Adipose tissue (tissue), 3 donors: ENCODE results near the gene NEK11. TPM values are rescaled to one million over a fixed set of nuclear protein-coding genes. Genes with fewer than 3 reads are reported as not detected.
"Not testable (repeated sequence)": the region's sequence is repeated elsewhere in the genome, so short reads cannot be mapped to it uniquely, and the experiment has no call there.

Experiments used
- H3K27ac ChIP-seq: one replicate; pipeline ENCODE4 v1.5.1; 2013; ENCODE audit warnings: low read depth, low read length
- WGBS, 3 donors: extraction: QIAGEN DNeasy Blood & Tissue Kit; methylation state at CpG; one replicate each; pipeline ENCODE4 v1.1.7; 2013; 5-methylcytosine and 5-hydroxymethylcytosine counted together
- polyA plus RNA-seq, 3 donors: library from polyadenylated mRNA; stranded (reverse); fragments of 200-250 nt; gene quantifications; one replicate each; pipeline ENCODE4 v1.2.3, GENCODE V29; 2013
- donor health status: healthy with polysubstance abuse.
- donor health status: Bipolar disorder and iron deficiency.
- donor health status: healthy.

NEK11 gene
- polyA plus RNA-seq, 3 donors: 1.8 to 3.3 (median 2.6) TPM

DNA sequence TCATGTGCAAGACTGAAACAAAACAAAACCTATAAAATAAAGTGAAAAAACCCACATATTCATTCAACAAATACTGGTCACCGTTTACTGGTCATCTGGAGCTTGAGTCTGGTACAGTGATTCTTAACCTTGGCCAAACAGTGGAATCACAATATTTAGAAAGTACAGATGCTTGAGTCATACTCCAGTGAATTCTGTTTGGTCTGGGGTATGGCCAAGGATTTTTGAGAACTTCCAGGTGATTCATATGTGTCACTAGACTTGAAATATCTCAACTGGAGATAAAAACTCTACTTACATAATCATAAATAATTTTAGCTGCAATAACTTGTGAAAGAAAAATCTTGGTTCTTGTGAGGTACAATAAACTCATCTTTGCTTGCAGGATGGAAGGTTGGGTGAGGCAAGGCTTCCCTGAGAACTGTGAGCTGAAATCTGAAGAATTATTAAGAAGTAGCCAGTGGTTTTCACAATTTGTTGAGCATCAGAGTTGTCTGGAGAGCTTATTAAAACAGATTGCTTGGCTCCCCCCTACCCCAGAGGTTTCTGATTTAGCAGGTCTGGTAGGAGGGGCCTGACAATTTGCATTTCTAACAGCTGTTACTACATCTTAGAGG is 9.6 kb downstream of the NEK11 start:
- H3K27ac ChIP-seq: no peak overlapping the region
- WGBS, 3 donors: 45 to 73% (median 71%) methylated on average over 1 of the region's 1 CpG

DNA sequence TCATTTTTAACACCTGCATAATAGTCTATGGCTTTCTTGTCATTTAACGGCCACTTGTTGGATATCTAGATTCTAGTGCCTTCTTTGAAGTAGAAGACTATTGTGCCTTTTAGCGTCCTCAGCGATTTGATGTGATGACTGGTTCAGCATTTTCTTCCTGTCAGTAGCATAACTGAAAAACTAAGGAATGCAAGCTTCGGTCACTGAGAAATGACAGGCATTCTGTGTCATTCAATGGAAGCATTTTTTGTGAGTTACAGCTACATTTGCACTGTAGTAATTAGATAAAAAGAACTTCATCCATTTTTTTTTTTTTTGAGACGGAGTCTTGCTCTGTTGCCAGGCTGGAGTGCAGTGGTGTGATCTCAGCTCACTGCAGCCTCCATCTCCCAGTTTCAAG is 10.3 kb downstream of the NEK11 start:
- 88 to 91% (median 91%) methylated on average over 5 of the region's 5 CpGs for WGBS, 3 donors

GRCh38 chr3:131038326-131038725 is 11.6 kb downstream of the NEK11 start:
- H3K27ac ChIP-seq: no peak overlapping the region
- 53 to 79% (median 76%) methylated on average over 2 of the region's 2 CpGs for WGBS, 3 donors

More for the DNA sequence above, 10.3 kb downstream of the NEK11 start:
- H3K27ac ChIP-seq: no peak overlapping the region

DNA sequence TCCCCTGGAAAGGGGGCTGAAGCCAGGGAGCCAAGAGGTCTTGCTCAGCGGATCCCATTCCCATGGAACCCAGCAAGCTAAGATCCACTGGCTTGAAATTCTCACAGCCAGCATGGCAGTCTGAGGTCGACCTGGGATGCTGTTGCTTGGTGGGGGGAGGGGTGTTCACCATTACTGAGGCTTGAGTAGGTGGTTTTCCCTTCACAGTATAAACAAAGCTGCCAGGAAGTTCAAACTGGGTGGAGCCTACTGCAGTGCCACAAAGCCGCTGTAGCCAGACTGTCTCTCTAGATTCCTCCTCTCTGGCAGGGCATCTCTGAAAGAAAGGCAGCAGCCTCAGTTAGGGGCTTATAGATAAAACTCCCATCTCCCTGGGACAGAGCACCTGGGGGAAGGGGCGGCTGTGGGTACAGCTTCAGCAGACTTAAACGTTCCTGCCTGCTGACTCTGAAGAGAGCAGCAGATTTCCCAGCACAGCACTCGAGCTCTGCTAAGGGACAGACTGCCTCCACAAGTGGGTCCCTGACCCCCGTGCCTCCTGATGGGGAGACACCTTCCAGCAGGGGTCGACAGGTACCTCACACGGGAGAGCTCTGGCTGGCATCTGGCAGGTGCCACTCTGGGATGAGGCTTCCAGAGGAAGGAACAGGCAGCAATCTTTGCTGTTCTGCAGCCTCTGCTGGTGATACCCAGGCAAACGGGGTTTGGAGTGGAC is 15.8 kb downstream of the NEK11 start:
- 74 to 82% (median 78%) methylated on average over 10 of the region's 10 CpGs for WGBS, 3 donors

DNA sequence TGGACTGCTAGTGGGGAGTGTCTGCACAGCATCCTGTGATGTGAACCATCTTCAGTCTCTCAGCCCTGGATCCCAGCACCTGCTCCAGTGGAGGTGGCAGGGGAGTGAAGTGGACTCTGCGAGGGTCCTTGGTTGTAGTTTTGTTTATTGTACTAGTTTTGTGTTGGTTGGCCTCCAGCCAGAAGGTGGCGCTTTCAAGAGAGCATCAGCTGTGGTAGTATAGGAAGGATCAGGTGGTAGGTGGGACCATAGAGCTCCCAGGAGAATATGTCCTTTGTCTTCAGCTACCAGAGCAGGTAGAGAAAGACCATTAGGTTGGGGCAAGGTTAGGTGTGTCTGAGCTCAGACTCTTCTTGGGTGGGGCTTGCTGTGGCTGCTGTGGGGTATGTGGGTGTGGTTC is 20.9 kb downstream of the NEK11 start:
- 98 to 100% (median 99%) methylated on average over 2 of the region's 2 CpGs for WGBS, 3 donors
- no peak overlapping the region for H3K27ac ChIP-seq

More for the DNA sequence above, 15.8 kb downstream of the NEK11 start:
- not testable (repeated sequence) for H3K27ac ChIP-seq

- 75 to 87% (median 79%) methylated on average over 7 of the region's 7 CpGs for WGBS, 3 donors
- H3K27ac ChIP-seq: no peak overlapping the region
Measured at GRCh38 chr3:131048030-131048429, 21.4 kb downstream of the NEK11 start.

DNA sequence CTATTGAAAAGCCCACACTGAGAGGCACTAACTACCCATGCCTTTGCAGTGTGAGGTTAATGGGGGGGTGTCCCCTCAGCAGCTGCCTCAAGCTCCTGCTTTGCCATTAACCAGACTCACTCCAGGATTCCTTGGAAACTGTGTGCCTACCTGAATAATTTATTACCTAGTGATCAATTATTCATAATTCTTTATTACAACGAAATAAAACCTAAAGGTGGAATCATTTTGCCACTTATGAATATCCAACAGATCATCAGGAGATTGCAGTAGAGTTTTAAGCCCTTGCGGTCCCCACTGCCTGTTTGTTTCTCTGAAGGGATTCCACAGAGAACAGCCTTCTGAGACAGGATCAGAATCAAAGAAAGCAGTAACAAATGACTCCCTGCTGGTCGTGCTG is 23.3 kb downstream of the NEK11 start:
- no peak overlapping the region for H3K27ac ChIP-seq
- WGBS, 3 donors: 60 to 79% (median 75%) methylated on average over 3 of the region's 3 CpGs

DNA sequence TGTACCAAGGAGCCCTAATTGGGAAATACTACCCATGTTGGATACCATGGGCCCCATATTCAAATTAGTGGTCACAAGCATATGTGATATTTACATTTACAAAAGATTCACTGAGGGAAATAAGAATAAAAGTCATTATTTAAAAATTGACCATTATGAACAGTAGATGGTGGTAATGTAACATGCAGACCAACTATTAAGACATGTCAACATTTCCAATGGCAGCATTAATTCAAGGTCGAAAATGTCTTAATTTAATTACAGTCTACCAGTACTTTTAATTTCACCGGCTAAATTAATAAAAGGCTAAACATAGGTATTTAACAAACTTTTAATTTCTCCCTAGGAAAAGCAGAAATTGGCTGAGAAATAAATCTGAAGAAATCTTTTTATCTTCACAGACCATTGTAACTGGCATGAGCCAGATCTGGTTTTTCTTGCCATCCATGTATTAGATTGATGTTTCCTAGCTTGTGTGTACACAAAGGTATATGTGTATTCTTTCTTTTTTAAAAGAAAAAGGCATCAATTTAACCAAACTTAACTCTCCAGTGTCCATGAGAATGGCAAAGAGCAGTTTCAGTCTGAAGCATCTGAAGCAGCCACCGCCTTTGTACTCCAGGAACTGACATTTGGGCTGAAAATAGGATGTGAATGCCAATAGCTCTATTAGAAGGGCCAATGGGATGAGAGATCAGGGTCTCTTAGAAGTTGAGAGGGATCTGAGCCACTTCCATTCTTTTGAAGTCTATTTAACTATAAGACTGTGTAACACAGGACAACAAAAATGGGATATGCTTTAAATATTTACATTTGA is 26.6 kb downstream of the NEK11 start:
- WGBS, 3 donors: 77 to 88% (median 81%) methylated on average over 3 of the region's 3 CpGs
- H3K27ac ChIP-seq: no peak overlapping the region

- H3K27ac ChIP-seq: no peak overlapping the region
Measured at GRCh38 chr3:131067983-131068382, 41.3 kb downstream of the NEK11 start.

GRCh38 chr3:131072099-131072559 is 45.5 kb downstream of the NEK11 start:
- H3K27ac ChIP-seq: no peak overlapping the region
- WGBS, 3 donors: 56 to 60% (median 59%) methylated on average over 2 of the region's 2 CpGs

GRCh38 chr3:131072845-131073244 is 46.2 kb downstream of the NEK11 start:
- WGBS, 3 donors: 49 to 64% (median 53%) methylated on average over 2 of the region's 2 CpGs

DNA sequence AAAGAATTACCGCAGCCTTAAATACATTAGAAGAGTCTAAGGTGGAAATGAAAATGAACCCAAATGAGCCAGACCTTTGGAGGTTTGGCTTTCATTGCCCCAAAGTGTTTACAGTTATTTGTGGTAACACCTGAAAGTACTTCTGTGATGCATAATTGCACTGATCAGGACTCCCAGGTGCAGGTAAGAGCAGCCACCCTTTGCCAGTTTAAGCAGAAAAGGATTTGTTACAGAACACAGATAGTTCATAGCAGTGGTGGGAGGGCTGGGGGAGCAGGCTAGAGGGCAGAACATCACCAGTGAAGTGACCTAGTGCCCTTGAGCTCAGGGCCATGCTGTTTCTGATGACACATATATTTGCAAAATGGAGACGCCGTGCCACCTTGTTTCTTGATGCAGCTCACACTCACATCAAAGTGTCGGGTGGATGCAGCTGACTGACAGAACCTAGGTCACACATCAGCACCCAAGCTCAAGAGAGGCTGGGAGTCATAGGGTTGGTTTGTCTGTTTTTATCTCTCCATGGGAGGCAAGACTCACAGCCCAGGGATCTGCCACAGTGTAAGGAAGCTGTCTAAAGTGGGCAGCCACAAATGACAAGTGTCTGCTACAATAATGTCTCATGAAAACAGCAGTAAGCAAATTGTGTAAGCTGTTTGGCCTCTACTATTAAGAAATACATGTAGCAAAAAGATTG is 49.1 kb downstream of the NEK11 start:
- no peak overlapping the region for H3K27ac ChIP-seq
- 71 to 72% (median 72%) methylated on average over 4 of the region's 4 CpGs for WGBS, 3 donors

More at GRCh38 chr3:131072845-131073244, 46.2 kb downstream of the NEK11 start:
- H3K27ac ChIP-seq: no peak overlapping the region

DNA sequence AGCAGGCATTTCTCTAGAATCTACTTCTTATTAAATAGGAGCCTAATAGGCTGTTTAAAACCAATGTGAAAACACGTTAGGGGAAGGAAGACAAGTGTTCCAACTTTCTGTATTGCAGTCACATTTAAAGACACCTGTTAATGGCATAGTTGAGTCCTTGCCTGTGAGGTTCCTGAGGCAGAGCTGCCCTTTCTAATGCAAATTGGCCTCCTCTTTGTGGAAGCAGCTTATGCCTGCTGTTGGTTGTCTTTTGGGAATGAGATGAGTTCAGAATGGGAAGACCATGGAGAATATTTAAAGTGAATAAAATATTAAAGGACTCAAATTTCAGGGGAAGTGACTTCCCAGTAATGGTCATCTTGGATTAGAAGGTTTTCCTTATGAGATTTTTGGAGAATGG is 51.2 kb downstream of the NEK11 start:
- WGBS, 3 donors: 50 to 64% (median 56%) methylated on average over 1 of the region's 1 CpG
- H3K27ac ChIP-seq: no peak overlapping the region

DNA sequence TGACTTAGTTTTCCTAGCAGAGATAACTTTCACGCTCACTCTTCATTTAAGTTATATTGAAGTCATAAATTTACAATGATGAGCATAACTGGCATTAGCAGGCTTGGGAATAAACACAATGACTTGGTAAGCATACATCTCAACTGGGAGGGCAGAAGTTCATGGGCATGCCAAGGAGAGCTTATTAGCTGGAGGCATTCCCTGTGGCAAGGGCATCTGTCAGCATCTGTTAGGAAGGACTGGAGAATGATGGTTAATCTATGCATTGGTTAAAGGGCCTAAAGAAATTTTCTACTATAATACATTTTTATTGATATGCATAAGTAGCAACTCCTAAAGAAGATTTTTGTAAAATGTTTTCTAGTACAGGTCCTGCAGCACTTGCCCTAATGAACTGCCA is 52.4 kb downstream of the NEK11 start:
- H3K27ac ChIP-seq: no peak overlapping the region
- 84 to 100% (median 99%) methylated on average over 1 of the region's 1 CpG for WGBS, 3 donors

GRCh38 chr3:131081224-131081623 is 54.5 kb downstream of the NEK11 start:
- no peak overlapping the region for H3K27ac ChIP-seq
- 90 to 100% (median 100%) methylated on average over 1 of the region's 1 CpG for WGBS, 3 donors

GRCh38 chr3:131082246-131082645 is 55.6 kb downstream of the NEK11 start:
- WGBS, 3 donors: 97 to 98% (median 98%) methylated on average over 4 of the region's 4 CpGs
- H3K27ac ChIP-seq: no peak overlapping the region

DNA sequence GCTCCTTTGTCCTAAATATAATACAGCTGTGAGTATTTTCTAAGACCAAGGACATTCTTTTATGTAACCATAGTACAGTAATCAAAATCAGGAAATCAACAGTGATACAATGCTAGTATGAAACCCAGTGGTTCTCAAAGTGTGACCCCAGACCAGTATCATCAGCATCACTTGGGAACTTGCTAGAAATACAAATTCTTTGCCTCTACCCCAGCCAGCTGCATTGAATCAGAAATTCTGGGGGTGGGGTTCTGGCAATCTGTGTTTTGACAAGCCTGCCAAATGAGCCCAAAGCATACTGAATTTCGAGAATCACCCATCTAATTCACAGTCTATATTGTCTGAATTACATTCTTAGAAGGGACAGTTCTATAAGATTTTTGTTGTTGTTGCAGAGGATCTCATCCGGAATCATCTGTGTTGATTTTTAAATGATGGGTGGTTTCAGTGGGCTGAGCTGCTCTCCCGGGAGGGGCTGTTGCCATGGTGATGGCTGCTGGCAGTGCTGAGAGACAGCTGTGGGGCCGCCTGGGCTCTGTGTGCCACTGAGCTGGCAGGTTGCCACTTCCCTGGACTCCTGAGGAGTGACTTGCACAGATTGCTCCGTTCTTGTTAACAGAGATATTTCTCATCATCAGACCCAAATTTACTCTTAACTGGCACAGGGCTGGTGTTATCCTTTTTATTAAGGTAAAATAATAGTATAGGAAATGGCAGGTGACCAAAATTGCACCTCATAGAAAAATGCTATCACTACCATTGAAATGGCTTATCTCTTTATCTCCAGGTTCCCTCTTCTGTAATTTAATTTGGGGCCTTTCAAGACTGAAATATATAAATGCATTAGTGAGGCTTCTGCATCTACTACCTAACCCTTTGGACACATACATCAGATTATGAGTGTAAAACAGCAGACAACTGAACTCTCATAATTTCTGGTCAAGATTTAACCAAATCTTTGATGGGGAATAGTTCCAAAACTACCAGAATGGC is 56.5 kb downstream of the NEK11 start:
- WGBS, 3 donors: 26 to 55% (median 48%) methylated on average over 5 of the region's 5 CpGs
- H3K27ac ChIP-seq: no peak overlapping the region

DNA sequence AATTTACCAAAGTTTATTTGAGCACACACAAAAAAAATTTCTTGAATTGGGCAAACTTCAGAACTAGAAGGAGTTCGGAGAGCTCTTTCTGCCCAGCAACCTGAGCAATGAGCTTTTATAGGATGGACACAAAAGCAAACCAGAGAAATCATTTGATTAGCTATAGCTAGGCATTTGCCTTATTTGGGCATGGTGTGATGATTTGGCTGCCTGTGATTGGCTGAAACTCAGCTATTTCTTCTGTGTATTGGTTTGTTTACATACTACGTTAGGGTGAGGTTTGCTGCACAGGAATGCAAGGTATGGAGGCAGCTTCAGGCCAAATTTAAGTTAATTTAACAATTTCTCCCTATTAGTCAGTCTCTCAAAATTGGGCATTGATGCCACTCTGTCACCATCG is 65.1 kb downstream of the NEK11 start:
- WGBS, 3 donors: 94 to 96% (median 95%) methylated on average over 3 of the region's 3 CpGs
- no peak overlapping the region for H3K27ac ChIP-seq
